GM06990 (cell line): ENCODE measurements around the gene DSG1.
"Not testable (repeated sequence)": the region's sequence is repeated elsewhere in the genome, so short reads cannot be mapped to it uniquely, and the experiment has no call there.

ENCODE experiments used
- DNase-seq: peaks from one replicate; pipeline ENCODE4 v3.0.0-alpha.2; 2011; ENCODE audit not compliant: insufficient read length; ENCODE audit errors: extremely low read depth
- H3K27me3 ChIP-seq: replicated peaks from 2 replicates; pipeline ENCODE4 v1.6.0; 2011; ENCODE audit warnings: low read length; ENCODE audit not compliant: control insufficient read depth, insufficient read depth
- H3K36me3 ChIP-seq: 2 replicates; pipeline ENCODE4 v1.5.1; 2011; ENCODE audit warnings: low read length; ENCODE audit not compliant: control insufficient read depth, insufficient read depth
- H3K4me3 ChIP-seq: replicated peaks from 2 replicates; pipeline ENCODE4 v1.5.1; 2011; ENCODE audit warnings: low read depth, mild to moderate bottlenecking, control low read depth, low read length
- TF ChIP-seq, protein P1 (sequence below): IDR thresholded peaks from 2 replicates; pipeline ENCODE4 v1.5.1; 2011; ENCODE audit warnings: low read length, control low read depth, mild to moderate bottlenecking, inconsistent platforms; ENCODE audit not compliant: insufficient read depth, poor library complexity, severe bottlenecking

Gene DSG1

DNA sequence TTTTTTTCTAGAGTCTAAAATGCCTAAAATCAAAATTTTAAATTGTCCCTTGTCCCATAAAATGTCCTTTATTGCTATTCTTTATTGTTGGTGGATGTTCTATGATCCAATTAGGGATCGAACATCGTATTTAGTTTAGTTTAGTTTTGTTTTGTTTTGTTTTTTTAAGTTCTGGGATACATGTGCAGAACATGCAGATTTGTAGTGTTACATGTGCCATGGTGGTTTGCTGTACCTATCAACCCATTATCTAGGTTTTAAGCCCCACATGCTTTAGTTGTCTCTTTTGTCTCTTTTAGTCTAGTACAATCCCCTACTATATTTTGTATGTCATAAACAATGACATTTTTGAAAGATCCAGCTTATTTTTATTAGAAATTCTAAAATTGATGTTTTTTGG lies 8.8 kb upstream of the DSG1 start:
- TF ChIP-seq, protein P1, sequence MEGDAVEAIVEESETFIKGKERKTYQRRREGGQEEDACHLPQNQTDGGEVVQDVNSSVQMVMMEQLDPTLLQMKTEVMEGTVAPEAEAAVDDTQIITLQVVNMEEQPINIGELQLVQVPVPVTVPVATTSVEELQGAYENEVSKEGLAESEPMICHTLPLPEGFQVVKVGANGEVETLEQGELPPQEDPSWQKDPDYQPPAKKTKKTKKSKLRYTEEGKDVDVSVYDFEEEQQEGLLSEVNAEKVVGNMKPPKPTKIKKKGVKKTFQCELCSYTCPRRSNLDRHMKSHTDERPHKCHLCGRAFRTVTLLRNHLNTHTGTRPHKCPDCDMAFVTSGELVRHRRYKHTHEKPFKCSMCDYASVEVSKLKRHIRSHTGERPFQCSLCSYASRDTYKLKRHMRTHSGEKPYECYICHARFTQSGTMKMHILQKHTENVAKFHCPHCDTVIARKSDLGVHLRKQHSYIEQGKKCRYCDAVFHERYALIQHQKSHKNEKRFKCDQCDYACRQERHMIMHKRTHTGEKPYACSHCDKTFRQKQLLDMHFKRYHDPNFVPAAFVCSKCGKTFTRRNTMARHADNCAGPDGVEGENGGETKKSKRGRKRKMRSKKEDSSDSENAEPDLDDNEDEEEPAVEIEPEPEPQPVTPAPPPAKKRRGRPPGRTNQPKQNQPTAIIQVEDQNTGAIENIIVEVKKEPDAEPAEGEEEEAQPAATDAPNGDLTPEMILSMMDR, result no peak
- DNase-seq, result no peak
- no peaks in the 10 kb centered on the region for H3K36me3 ChIP-seq
- no peak overlapping the region for H3K4me3 ChIP-seq
- H3K27me3 ChIP-seq, result no peaks in the 10 kb centered on the region

DNA sequence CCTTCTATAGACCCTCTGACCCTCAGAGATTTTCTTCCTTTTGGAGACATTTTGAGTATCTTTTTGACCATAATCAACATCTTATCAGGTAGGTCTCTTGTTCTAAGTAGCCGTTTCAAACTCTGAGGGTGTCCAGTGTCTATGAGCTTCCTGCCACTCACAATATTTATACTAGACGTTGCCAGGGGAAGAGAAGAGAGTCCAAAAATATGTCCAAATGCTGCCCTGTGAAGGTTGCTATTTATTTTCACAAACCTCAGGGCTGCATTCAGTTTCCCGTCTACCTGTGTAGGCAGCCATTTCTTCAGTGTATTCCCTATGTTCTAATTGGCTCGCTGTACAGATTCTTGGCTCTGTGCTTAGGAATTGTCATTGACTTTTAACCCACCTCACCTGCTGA lies 986 bp upstream of the DSG1 start:
- Histone ChIP-seq H3K36me3 (no peaks in the 10 kb centered on the region), H3K4me3 (no peak overlapping the region), H3K27me3 (no peaks in the 10 kb centered on the region)
- DNase-seq, result no peak
- TF ChIP-seq, protein P1, result no peak

DNA sequence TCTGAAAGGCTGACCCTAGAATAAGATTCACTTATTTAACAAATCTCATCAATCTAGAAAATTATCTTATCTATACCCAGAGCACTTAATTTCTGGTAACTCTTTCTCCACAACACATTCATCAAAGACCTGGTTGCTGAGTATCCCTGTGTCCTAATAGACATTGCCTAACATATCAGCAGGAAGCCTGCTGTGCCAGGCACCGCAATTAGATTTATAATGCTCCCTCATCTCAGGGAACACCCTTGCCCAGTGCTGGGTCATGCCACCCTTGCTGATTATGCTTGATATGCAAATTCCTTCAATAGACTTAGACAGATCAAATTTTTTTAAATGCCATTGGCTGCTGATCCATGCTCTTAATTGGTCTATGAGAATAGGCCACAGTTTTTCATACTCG lies 3.8 kb downstream of the DSG1 start:
- TF ChIP-seq, protein P1, result no peak
- DNase-seq, result no peak

DNA sequence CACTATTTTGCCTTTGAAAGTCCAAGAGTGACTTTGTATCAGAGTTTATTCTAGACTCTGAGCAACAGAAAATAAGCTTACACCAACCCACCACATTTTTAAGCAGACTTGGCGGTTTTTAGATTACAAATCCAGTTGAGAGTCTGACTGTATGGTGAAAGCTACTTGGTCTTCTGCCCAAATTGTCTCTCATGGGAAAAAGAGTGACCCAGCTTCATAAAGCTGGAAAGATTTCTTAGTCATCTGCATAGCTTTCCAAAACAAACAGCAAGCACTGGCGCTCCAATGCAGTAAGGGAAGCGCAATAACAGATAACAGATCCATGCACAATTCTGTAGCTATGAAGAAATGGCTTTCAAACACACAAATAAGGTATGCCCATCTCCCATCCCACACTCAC lies 7.1 kb downstream of the DSG1 start:
- no peaks in the 10 kb centered on the region for H3K27me3 ChIP-seq
- no peak overlapping the region for H3K4me3 ChIP-seq
- TF ChIP-seq, protein P1, result no peak
- no peaks in the 10 kb centered on the region for H3K36me3 ChIP-seq
- DNase-seq, result no peak

More for the DNA sequence above, 3.8 kb downstream of the DSG1 start:
- Histone ChIP-seq H3K27me3 (no peaks in the 10 kb centered on the region), H3K4me3 (no peak overlapping the region), H3K36me3 (no peaks in the 10 kb centered on the region)

DNA sequence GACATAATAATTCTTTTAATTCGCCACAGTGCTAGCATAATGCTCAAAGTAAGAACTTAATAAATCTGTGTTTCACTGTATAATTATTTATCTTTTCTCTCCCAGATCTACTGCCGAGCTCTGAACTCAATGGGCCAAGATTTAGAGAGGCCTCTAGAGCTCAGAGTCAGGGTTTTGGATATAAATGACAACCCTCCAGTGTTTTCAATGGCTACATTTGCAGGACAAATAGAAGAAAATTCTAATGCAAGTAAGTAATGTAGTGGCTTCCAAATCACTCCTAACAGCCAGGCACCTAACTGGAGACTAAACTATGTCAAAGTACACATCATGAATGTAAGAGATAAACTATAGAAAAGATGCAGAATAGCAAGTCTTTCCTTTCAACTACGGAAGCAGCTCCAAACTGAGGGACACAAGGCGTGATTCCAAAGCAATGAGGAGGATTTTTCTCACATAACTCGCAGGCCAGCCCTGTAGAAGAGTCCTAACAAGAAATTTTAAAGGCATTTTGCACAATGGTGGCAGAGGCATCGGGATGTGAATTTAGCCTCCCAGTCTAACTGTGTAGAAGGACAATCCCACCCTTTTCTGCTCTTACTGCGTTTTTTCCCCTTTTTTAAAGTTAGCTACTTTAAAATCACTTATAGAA lies 12.0 kb downstream of the DSG1 start:
- TF ChIP-seq, protein P1, result no peak
- no peak overlapping the region for H3K4me3 ChIP-seq
- no peaks in the 10 kb centered on the region for H3K36me3 ChIP-seq
- no peaks in the 10 kb centered on the region for H3K27me3 ChIP-seq
- DNase-seq, result no peak

DNA sequence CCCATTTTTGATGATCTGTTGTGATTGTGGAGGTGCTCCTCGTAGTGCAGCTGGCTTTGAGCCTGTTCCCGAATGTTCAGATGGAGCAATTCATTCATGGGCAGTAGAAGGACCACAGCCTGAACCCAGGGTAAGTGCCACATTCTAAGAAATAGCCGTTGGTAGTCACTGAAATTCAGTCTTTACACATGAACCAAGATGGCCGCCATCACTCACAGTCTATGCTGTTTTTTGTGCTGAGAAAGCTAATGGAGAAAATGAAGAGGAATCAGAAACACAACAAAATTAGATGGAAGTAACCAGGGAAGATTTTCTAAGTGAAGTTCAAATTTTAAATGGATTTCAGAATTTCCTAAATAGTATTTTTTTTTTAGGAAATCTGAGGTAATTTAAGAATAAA lies 25.5 kb downstream of the DSG1 start:
- TF ChIP-seq, protein P1, result no peak
- no peak for DNase-seq
- H3K27me3 ChIP-seq, result no peaks in the 10 kb centered on the region

DNA sequence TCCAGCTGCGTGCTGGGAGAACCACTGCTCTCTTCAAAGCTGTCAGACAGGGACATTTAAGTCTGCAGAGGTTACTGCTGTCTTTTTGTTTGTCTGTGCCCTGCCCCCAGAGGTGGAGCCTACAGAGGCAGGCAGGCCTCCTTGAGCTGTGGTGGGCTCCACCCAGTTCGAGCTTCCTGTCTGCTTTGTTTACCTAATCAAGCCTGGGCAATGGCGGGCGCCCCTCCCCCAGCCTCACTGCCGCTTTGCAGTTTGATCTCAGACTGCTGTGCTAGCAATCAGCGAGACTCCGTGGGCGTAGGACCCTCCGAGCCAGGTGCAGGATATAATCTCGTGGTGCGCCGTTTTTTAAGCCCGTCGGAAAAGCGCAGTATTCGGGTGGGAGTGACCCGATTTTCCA lies 35.4 kb downstream of the DSG1 start:
- H3K4me3 ChIP-seq, H3K27me3 ChIP-seq, H3K36me3 ChIP-seq, DNase-seq: not testable (repeated sequence)

More for the DNA sequence above, 25.5 kb downstream of the DSG1 start:
- Histone ChIP-seq H3K36me3 (no peaks in the 10 kb centered on the region), H3K4me3 (no peak overlapping the region)
